K562 (cell line): ENCODE data around the gene OSGEP. TPM values are rescaled to one million over a fixed set of nuclear protein-coding genes. Genes with fewer than 3 reads are reported as not detected.

Experiments used
- CHD2 ChIP-seq: IDR thresholded peaks from 2 replicates; pipeline ENCODE4 v1.6.1; 2011; ENCODE audit warnings: low read depth, low read length
- HSF4 ChIP-seq: fragments of 250-450 bp; sonication (Bioruptor Pico); IDR thresholded peaks from 2 replicates; pipeline ENCODE4 v2.1.2; 2022; ENCODE audit warnings: mild to moderate bottlenecking, moderate library complexity, borderline replicate concordance
- PHTF2 ChIP-seq: fragments of 250-450 bp; sonication (Bioruptor Pico); IDR thresholded peaks from 2 replicates; pipeline ENCODE4 v1.5.0; 2021; ENCODE audit warnings: mild to moderate bottlenecking
- RB1 ChIP-seq: fragments of 450-650 bp; IDR thresholded peaks from 2 replicates; pipeline ENCODE4 v1.6.1; 2017; ENCODE audit warnings: low read depth, mild to moderate bottlenecking
- RBM14 ChIP-seq: fragments of 200-400 bp; formaldehyde crosslinking; IDR thresholded peaks from 2 replicates; pipeline ENCODE4 v1.6.1; 2018; ENCODE audit warnings: low read depth, mild to moderate bottlenecking, low read length, moderate library complexity, borderline replicate concordance; ENCODE audit not compliant: insufficient read depth
- RBM22 ChIP-seq: fragments of 200-400 bp; formaldehyde crosslinking; IDR thresholded peaks from 2 replicates; pipeline ENCODE4 v1.6.1; 2018; ENCODE audit warnings: low read length, low read depth; ENCODE audit not compliant: poor library complexity, severe bottlenecking
- SAFB ChIP-seq: fragments of 200-400 bp; formaldehyde crosslinking; IDR thresholded peaks from 2 replicates; pipeline ENCODE4 v1.6.1; 2017; ENCODE audit warnings: low read depth, low read length, borderline replicate concordance
- SIN3B ChIP-seq: fragments of 450-650 bp; IDR thresholded peaks from 2 replicates; pipeline ENCODE4 v1.6.1; 2017; ENCODE audit warnings: low read depth, mild to moderate bottlenecking, moderate library complexity
- TAF7 ChIP-seq: fragments of 450-650 bp; IDR thresholded peaks from 2 replicates; pipeline ENCODE4 v1.6.1; 2016; ENCODE audit warnings: missing genetic modification characterization, missing compliant biosample characterization
- ZNF583 ChIP-seq: fragments of 250-450 bp; sonication (Bioruptor Pico); IDR thresholded peaks from 2 replicates; pipeline ENCODE4 v1.4.0; 2020
- ZNF586 ChIP-seq: fragments of 450-650 bp; formaldehyde crosslinking; conservative IDR thresholded peaks from 2 replicates; pipeline ENCODE4 v1.4.0; 2020; ENCODE audit warnings: mild to moderate bottlenecking, moderate library complexity
- ZSCAN29 ChIP-seq: fragments of 450-650 bp; IDR thresholded peaks from 2 replicates; pipeline ENCODE4 v1.6.1; 2017
- polyA plus RNA-seq, 8 experiments: library from polyadenylated mRNA; depleted of rRNA in 4 of 8; stranded (reverse) in 5 of 8; unstranded in 3 of 8; fragments of >200 nt; fragmentation: Nextera tagmentation in 2 of 8; fragmentation: Illumina TruSeq in 1 of 8; extraction: Ambion mirVana in 2 of 8; extraction: Trizol in 1 of 8; gene quantifications; 2 replicates each; pipeline versions ENCODE4 v1.2.1 to v1.2.3, GENCODE V29; 2011 to 2014; ENCODE audit warnings: inconsistent platforms in 1 of 8, missing spikeins in 1 of 8
- total RNA-seq, 7 experiments: library from RNA; depleted of rRNA in 6 of 7; stranded (reverse); fragments of >200 nt in 6 of 7; fragmentation: Illumina TruSeq in 2 of 7; extraction: Trizol in 2 of 7; gene quantifications; 2 replicates each; pipeline versions ENCODE4 v1.2.1 to v1.2.3, GENCODE V29; 2011 to 2021; ENCODE audit warnings: low replicate concordance in 1 of 7
- TF ChIP-seq, protein P1 (sequence below): IDR thresholded peaks from 2 replicates; pipeline ENCODE4 v1.6.1; 2011; ENCODE audit warnings: borderline replicate concordance, low read depth, mild to moderate bottlenecking, moderate library complexity, low read length; ENCODE audit not compliant: insufficient read depth, poor library complexity, severe bottlenecking
- TF ChIP-seq, protein P2 (sequence below): sonication (generic); formaldehyde crosslinking; IDR thresholded peaks from 2 replicates; pipeline ENCODE4 v1.8.1; 2023; ENCODE audit warnings: mild to moderate bottlenecking, missing genetic modification reagents, moderate library complexity
- TF ChIP-seq, protein P3 (sequence below), 2 experiments: fragments of 450-650 bp; IDR thresholded peaks; 2 replicates each; pipeline ENCODE4 v1.6.1; 2018; ENCODE audit warnings: mild to moderate bottlenecking in 2 of 2, low read depth in 1 of 2; ENCODE audit not compliant: partially characterized antibody in 2 of 2
- TF ChIP-seq, protein P4 (sequence below): fragments of 450-650 bp; IDR thresholded peaks from 2 replicates; pipeline ENCODE4 v1.7.1; 2018; ENCODE audit warnings: mild to moderate bottlenecking, low read depth; ENCODE audit not compliant: partially characterized antibody

Gene OSGEP
- total and polyA plus RNA-seq, 9 of the 15 experiments (the other 6 are each of a cell fraction or from before 2014, with no cell fraction given) = 32.1 to 59.2 (median 44.1) TPM

DNA sequence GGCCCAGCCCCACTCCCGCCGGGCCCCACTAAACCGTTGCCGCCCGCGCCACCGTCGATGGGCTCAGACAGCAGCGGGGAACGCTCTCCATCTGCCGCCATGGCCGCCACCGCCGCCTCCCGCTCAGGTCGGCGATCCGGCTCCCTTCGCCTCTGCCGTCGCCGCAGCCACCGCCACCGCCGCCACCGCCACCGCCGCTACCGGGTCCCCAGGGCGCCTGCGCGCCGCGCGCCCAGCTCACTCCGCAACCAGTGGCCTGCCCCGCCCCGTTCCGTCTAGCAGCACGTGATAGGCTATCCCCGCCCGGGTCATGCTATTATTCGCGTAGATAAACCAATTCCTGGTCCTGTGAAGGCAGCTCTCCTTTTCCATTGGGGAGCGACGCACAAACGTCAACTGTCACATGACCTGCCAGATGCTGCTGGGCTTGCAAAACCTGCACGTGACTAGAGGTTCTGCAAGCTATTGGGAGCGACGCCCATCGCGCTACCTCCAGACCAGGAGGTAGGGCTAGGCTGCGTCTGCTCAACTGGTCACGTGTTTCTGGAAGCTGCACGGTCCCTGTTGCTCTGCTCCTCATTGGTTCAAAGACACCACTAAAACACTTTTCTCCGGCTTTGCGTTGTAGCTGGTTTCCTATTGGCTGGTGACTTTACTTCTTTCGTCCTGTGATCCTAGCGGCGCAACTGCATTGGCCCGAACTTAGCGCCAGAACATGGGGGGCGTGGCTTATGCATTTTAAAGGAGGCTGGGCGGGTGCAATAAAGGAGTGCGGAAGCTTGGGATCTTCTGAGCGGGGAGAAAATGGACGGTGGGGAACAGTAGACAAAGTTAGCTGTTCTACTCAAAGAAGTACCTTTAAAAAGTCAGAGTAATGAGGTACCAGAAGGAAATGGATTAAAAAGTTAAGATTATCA is 6.9 kb upstream of the OSGEP start, which contains the start of gene PIP4P1 (continued):
- TF ChIP-seq, protein P1, sequence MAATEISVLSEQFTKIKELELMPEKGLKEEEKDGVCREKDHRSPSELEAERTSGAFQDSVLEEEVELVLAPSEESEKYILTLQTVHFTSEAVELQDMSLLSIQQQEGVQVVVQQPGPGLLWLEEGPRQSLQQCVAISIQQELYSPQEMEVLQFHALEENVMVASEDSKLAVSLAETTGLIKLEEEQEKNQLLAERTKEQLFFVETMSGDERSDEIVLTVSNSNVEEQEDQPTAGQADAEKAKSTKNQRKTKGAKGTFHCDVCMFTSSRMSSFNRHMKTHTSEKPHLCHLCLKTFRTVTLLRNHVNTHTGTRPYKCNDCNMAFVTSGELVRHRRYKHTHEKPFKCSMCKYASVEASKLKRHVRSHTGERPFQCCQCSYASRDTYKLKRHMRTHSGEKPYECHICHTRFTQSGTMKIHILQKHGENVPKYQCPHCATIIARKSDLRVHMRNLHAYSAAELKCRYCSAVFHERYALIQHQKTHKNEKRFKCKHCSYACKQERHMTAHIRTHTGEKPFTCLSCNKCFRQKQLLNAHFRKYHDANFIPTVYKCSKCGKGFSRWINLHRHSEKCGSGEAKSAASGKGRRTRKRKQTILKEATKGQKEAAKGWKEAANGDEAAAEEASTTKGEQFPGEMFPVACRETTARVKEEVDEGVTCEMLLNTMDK = no peak
- TF ChIP-seq, protein P2, sequence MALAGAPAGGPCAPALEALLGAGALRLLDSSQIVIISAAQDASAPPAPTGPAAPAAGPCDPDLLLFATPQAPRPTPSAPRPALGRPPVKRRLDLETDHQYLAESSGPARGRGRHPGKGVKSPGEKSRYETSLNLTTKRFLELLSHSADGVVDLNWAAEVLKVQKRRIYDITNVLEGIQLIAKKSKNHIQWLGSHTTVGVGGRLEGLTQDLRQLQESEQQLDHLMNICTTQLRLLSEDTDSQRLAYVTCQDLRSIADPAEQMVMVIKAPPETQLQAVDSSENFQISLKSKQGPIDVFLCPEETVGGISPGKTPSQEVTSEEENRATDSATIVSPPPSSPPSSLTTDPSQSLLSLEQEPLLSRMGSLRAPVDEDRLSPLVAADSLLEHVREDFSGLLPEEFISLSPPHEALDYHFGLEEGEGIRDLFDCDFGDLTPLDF (CRISPR knock-in tag) = peak; percentile 72; the same call in 1 of the 2 replicates
- TF ChIP-seq SAFB = no peak
- no peak for TF ChIP-seq RB1
- TF ChIP-seq SIN3B = no peak; the same call in 1 of the 2 replicates
- no peak for TF ChIP-seq HSF4 (CRISPR knock-in tag)
- TF ChIP-seq ZSCAN29 = 0 out of 2 replicates have a peak, but pooled peaks have one; percentile 18
- TF ChIP-seq RBM22 = no peak
- peak; percentile 70 for TF ChIP-seq CHD2
- no peak for TF ChIP-seq ZNF583 (CRISPR knock-in tag)
- TF ChIP-seq PHTF2 = no peak
- no peak for TF ChIP-seq ZNF586 (CRISPR knock-in tag)
- TF ChIP-seq RBM14 = no peak
- TF ChIP-seq TAF7 (tag) = no peak
- TF ChIP-seq, protein P3, sequence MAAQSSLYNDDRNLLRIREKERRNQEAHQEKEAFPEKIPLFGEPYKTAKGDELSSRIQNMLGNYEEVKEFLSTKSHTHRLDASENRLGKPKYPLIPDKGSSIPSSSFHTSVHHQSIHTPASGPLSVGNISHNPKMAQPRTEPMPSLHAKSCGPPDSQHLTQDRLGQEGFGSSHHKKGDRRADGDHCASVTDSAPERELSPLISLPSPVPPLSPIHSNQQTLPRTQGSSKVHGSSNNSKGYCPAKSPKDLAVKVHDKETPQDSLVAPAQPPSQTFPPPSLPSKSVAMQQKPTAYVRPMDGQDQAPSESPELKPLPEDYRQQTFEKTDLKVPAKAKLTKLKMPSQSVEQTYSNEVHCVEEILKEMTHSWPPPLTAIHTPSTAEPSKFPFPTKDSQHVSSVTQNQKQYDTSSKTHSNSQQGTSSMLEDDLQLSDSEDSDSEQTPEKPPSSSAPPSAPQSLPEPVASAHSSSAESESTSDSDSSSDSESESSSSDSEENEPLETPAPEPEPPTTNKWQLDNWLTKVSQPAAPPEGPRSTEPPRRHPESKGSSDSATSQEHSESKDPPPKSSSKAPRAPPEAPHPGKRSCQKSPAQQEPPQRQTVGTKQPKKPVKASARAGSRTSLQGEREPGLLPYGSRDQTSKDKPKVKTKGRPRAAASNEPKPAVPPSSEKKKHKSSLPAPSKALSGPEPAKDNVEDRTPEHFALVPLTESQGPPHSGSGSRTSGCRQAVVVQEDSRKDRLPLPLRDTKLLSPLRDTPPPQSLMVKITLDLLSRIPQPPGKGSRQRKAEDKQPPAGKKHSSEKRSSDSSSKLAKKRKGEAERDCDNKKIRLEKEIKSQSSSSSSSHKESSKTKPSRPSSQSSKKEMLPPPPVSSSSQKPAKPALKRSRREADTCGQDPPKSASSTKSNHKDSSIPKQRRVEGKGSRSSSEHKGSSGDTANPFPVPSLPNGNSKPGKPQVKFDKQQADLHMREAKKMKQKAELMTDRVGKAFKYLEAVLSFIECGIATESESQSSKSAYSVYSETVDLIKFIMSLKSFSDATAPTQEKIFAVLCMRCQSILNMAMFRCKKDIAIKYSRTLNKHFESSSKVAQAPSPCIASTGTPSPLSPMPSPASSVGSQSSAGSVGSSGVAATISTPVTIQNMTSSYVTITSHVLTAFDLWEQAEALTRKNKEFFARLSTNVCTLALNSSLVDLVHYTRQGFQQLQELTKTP (IDR thresholded peaks at IDR 0.05; ENCODE audit: low read depth in 1 of 2, partially characterized antibody in 2 of 2) = peak in 1 of 2 experiments; percentile 23
- TF ChIP-seq, protein P4, sequence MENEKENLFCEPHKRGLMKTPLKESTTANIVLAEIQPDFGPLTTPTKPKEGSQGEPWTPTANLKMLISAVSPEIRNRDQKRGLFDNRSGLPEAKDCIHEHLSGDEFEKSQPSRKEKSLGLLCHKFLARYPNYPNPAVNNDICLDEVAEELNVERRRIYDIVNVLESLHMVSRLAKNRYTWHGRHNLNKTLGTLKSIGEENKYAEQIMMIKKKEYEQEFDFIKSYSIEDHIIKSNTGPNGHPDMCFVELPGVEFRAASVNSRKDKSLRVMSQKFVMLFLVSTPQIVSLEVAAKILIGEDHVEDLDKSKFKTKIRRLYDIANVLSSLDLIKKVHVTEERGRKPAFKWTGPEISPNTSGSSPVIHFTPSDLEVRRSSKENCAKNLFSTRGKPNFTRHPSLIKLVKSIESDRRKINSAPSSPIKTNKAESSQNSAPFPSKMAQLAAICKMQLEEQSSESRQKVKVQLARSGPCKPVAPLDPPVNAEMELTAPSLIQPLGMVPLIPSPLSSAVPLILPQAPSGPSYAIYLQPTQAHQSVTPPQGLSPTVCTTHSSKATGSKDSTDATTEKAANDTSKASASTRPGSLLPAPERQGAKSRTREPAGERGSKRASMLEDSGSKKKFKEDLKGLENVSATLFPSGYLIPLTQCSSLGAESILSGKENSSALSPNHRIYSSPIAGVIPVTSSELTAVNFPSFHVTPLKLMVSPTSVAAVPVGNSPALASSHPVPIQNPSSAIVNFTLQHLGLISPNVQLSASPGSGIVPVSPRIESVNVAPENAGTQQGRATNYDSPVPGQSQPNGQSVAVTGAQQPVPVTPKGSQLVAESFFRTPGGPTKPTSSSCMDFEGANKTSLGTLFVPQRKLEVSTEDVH = no peak
